PC-9 (cell line): ENCODE data around the gene OGDHL. TPM values are rescaled to one million over a fixed set of nuclear protein-coding genes. Genes with fewer than 3 reads are reported as not detected.

ENCODE experiments used
- BruUV-seq: library from RNA; stranded (reverse); fragments of 400-500 nt; replicated peaks from 2 replicates; lab custom pipeline; 2021; lab: Mats Ljungman, UMichigan
- CTCF ChIA-PET: fragments of 300-600 bp; sonication (Branson Sonifier 250); formaldehyde crosslinking; loops from one replicate; lab custom pipeline; 2022; ENCODE audit warnings: antibody characterized with exemption; lab: Charles Lee
- POLR2A ChIA-PET: fragments of 300-600 bp; sonication (Branson Sonifier 250); formaldehyde crosslinking; loops from one replicate; lab custom pipeline; 2022; ENCODE audit warnings: antibody characterized with exemption; ENCODE audit not compliant: unreplicated experiment; lab: Charles Lee
- DNase-seq, 2 experiments: peaks; one replicate each; pipeline versions ENCODE4 v3.0.0 to v3.0.0-alpha.2; 2015 to 2022; ENCODE audit warnings: mixed read lengths in 1 of 2
- H2AFZ ChIP-seq: fragments of 200-600 bp; sonication (generic); 2 replicates; pipeline ENCODE4 v1.8.1; 2017; ENCODE audit warnings: antibody characterized with exemption
- H3F3A ChIP-seq: fragments of 200-600 bp; sonication (generic); 2 replicates; pipeline ENCODE4 v1.8.1; 2017; ENCODE audit warnings: antibody characterized with exemption, mild to moderate bottlenecking, low read depth; ENCODE audit not compliant: insufficient read depth
- H3K27ac ChIP-seq: fragments of 200-600 bp; sonication (generic); 2 replicates; pipeline ENCODE4 v1.6.1; 2016; ENCODE audit warnings: mixed run types
- H3K27me3 ChIP-seq: fragments of 200-600 bp; sonication (generic); 2 replicates; pipeline ENCODE4 v1.6.1; 2016; ENCODE audit warnings: low read depth, mixed run types; ENCODE audit not compliant: insufficient read depth
- H3K36me3 ChIP-seq: fragments of 200-600 bp; sonication (generic); 2 replicates; pipeline ENCODE4 v1.6.1; 2016; ENCODE audit warnings: low read depth, mixed run types
- H3K4me1 ChIP-seq: fragments of 200-600 bp; sonication (generic); replicated peaks from 2 replicates; pipeline ENCODE4 v1.6.1; 2016; ENCODE audit warnings: mixed run types; ENCODE audit not compliant: insufficient read depth
- H3K4me2 ChIP-seq: fragments of 200-600 bp; sonication (generic); 2 replicates; pipeline ENCODE4 v1.6.1; 2017; ENCODE audit warnings: mixed run types
- H3K4me3 ChIP-seq: fragments of 200-600 bp; sonication (generic); 2 replicates; pipeline ENCODE4 v1.6.1; 2016; ENCODE audit warnings: mixed run types
- H3K79me2 ChIP-seq: fragments of 200-600 bp; sonication (generic); 2 replicates; pipeline ENCODE4 v1.6.1; 2017; ENCODE audit warnings: low read depth, mixed run types
- H3K9me2 ChIP-seq: fragments of 200-600 bp; sonication (generic); 2 replicates; pipeline ENCODE4 v1.8.1; 2017; ENCODE audit warnings: mild to moderate bottlenecking; ENCODE audit not compliant: insufficient read depth
- H3K9me3 ChIP-seq: fragments of 200-600 bp; sonication (generic); 2 replicates; pipeline ENCODE4 v1.8.1; 2016; ENCODE audit warnings: low read depth; ENCODE audit not compliant: insufficient read depth
- H4K20me1 ChIP-seq: fragments of 200-600 bp; sonication (generic); 2 replicates; pipeline ENCODE4 v1.8.1; 2017; ENCODE audit not compliant: insufficient read depth
- EZH2 ChIP-seq: fragments of 200-600 bp; sonication (generic); IDR thresholded peaks from 2 replicates; pipeline ENCODE4 v1.8.0; 2017; ENCODE audit warnings: antibody characterized with exemption, low read depth
- intact Hi-C: fragments of 100-400 bp; cut with micrococcal nuclease; formaldehyde crosslinking; loops from one replicate; pipeline ENCODE4 v1.10.0; 2022; ENCODE audit not compliant: unreplicated experiment
- total RNA-seq: library from RNA; stranded (reverse); gene quantifications from 2 replicates; pipeline ENCODE4 v1.2.3, GENCODE V29; 2021
- TF ChIP-seq, protein P1 (sequence below): fragments of 200-600 bp; sonication (generic); conservative IDR thresholded peaks from 2 replicates; pipeline ENCODE4 v1.6.1; 2017; ENCODE audit warnings: mixed run types, antibody characterized with exemption, mild to moderate bottlenecking, moderate library complexity

The OGDHL gene
- total RNA-seq, 1 experiment from 2014 or later, result not detected

DNA sequence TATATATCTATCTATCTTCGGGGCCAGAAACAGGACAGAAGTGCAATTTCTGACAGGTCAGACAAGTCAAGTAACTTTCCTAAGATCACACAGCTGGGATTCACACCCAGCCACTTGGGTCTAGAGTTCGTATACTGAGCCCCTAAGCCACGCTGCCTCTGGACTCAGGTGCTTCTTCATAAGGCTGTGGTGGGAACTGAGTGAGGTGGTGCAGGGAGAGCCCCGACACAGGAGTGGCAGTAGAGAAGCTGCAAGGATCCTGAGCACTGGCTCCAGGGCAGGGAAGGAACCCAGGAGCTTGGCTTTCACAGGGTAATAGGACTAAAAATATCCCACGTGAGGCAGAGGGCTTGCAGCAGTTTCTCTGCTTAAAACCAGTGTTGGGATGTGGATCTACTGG, 48.9 kb downstream of the OGDHL start:
- Histone ChIP-seq H3K27ac (no peak overlapping the region), H3K4me2 (no peak overlapping the region), H3K27me3 (peaks cover 33% of the 10 kb centered on the region), H3K36me3 (no peaks in the 10 kb centered on the region), H3F3A (no peaks in the 10 kb centered on the region), H2AFZ (no peak overlapping the region), H3K4me3 (no peak overlapping the region), H3K4me1 (no peaks in the 10 kb centered on the region), H3K9me2 (no peaks in the 10 kb centered on the region), H3K79me2 (no peaks in the 10 kb centered on the region), H4K20me1 (no peaks in the 10 kb centered on the region), H3K9me3 (no peaks in the 10 kb centered on the region)
- no peak for DNase-seq
- intact Hi-C loops, result no loop called here
- POLR2A ChIA-PET, result no interaction called here
- CTCF ChIA-PET, result no interaction called here
- no peak for TF ChIP-seq EZH2
- TF ChIP-seq, protein P1, sequence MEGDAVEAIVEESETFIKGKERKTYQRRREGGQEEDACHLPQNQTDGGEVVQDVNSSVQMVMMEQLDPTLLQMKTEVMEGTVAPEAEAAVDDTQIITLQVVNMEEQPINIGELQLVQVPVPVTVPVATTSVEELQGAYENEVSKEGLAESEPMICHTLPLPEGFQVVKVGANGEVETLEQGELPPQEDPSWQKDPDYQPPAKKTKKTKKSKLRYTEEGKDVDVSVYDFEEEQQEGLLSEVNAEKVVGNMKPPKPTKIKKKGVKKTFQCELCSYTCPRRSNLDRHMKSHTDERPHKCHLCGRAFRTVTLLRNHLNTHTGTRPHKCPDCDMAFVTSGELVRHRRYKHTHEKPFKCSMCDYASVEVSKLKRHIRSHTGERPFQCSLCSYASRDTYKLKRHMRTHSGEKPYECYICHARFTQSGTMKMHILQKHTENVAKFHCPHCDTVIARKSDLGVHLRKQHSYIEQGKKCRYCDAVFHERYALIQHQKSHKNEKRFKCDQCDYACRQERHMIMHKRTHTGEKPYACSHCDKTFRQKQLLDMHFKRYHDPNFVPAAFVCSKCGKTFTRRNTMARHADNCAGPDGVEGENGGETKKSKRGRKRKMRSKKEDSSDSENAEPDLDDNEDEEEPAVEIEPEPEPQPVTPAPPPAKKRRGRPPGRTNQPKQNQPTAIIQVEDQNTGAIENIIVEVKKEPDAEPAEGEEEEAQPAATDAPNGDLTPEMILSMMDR, result no peak
- BruUV-seq, result no TSS peak

DNA sequence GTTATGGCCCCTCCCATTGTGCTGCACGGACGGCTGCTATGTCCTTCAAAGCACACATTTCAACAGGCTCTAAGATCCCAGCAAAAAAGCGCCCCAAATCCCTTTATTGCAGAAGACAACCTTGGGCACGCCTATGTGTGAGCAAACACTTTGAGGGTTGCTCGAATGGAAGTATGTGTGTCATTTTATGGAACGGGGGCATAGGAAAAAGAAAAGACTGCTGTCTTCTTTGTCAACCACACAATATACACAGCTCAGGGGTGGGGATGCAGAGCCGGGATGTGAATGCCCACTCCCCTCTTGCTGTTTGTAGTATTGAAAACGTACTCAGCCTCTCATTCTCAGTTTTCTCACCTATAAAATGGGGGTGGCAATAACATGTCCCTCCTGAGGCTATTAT, 50.6 kb downstream of the OGDHL start:
- intact Hi-C loops, result no loop called here
- H3K79me2 ChIP-seq, result no peaks in the 10 kb centered on the region
- no peaks in the 10 kb centered on the region for H3F3A ChIP-seq
- POLR2A ChIA-PET, result no interaction called here
- no peaks in the 10 kb centered on the region for H3K9me3 ChIP-seq
- H3K9me2 ChIP-seq, result no peaks in the 10 kb centered on the region
- BruUV-seq, result no TSS peak
- no peak overlapping the region for H3K4me2 ChIP-seq
- no peaks in the 10 kb centered on the region for H4K20me1 ChIP-seq
- no peaks in the 10 kb centered on the region for H3K4me1 ChIP-seq
- CTCF ChIA-PET, result interaction anchor here (0.6 kb wide), 1 partner anchor 786 kb away, joined by 3 read pairs; no protein-coding TSS in a partner anchor
- no peak for DNase-seq
- no peak overlapping the region for H2AFZ ChIP-seq
- peaks cover 29% of the 10 kb centered on the region for H3K27me3 ChIP-seq
- H3K27ac ChIP-seq, result no peak overlapping the region
- no peak for TF ChIP-seq EZH2
- TF ChIP-seq, protein P1, result no peak
- no peak overlapping the region for H3K4me3 ChIP-seq
- H3K36me3 ChIP-seq, result no peaks in the 10 kb centered on the region

DNA sequence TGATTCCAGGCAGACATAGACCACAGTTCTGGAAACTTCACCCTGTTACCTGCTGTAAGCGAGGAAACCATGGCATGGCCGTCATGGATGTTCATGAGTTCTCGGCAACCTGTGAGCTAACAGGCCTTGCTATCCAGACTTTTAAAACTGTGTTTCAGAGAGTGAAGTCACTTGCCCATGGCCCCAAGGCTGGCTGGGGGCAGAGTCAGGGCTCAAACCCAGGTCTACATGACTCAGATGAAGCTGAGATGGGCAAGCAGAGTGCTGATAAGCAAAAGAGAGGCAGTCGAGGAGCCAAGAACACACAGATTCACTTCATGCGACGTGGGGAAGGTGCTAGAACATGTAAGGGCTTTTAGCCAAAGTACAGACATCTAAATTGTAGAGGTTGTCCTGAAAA, 51.2 kb downstream of the OGDHL start:
- Histone ChIP-seq H4K20me1 (no peaks in the 10 kb centered on the region), H3K36me3 (no peaks in the 10 kb centered on the region), H3K4me2 (no peak overlapping the region), H3K27ac (no peak overlapping the region), H3K79me2 (no peaks in the 10 kb centered on the region), H3K9me2 (no peaks in the 10 kb centered on the region), H3F3A (no peaks in the 10 kb centered on the region), H3K9me3 (no peaks in the 10 kb centered on the region), H3K4me3 (no peak overlapping the region), H3K27me3 (peaks cover 29% of the 10 kb centered on the region), H3K4me1 (no peaks in the 10 kb centered on the region), H2AFZ (no peak overlapping the region)
- TF ChIP-seq, protein P1, result no peak
- TF ChIP-seq EZH2, result no peak
- CTCF ChIA-PET, result interaction anchor here (0.6 kb wide), 1 partner anchor 786 kb away, joined by 3 read pairs; no protein-coding TSS in a partner anchor
- no TSS peak for BruUV-seq
- DNase-seq, result no peak
- intact Hi-C loops, result no loop called here
- POLR2A ChIA-PET, result no interaction called here
